GM12874 (cell line): ENCODE results near the gene ANAPC10.

Source experiments
- CTCF ChIP-seq: IDR thresholded peaks from 2 replicates; pipeline ENCODE4 v1.5.1; 2011; ENCODE audit warnings: low read depth, mild to moderate bottlenecking, control low read depth, low read length, moderate library complexity; ENCODE audit not compliant: insufficient read depth

The ANAPC10 gene

GRCh38 chr4:145048817-145049216 is 49.2 kb downstream of the ANAPC10 start:
- TF ChIP-seq CTCF: no peak

- TF ChIP-seq CTCF: no peak
Observed at GRCh38 chr4:145047151-145047550, 50.8 kb downstream of the ANAPC10 start.

- no peak for TF ChIP-seq CTCF
Observed at GRCh38 chr4:145045180-145045579, 52.8 kb downstream of the ANAPC10 start.

- TF ChIP-seq CTCF: no peak
Observed at GRCh38 chr4:145044341-145044740, 53.7 kb downstream of the ANAPC10 start.

- TF ChIP-seq CTCF: no peak
Observed at GRCh38 chr4:145043306-145043705, 54.7 kb downstream of the ANAPC10 start.

- TF ChIP-seq CTCF: no peak
Observed at GRCh38 chr4:145042601-145043285, 55.3 kb downstream of the ANAPC10 start.

GRCh38 chr4:145041378-145041777 is 56.6 kb downstream of the ANAPC10 start:
- TF ChIP-seq CTCF: no peak
